DOHH2 (cell line): Measurements from ENCODE around the gene LRRC71.

ENCODE experiments used
- H3F3A ChIP-seq: fragments of 200-600 bp; sonication (generic), shearing (Covaris generic); 2 replicates; pipeline ENCODE4 v1.6.0; 2016; ENCODE audit warnings: antibody characterized with exemption, mild to moderate bottlenecking; ENCODE audit not compliant: control insufficient read depth, insufficient read depth
- H3K27ac ChIP-seq: fragments of 200-600 bp; sonication (generic); 2 replicates; pipeline ENCODE4 v1.5.1; 2014; ENCODE audit warnings: low read depth, mild to moderate bottlenecking, low read length, moderate library complexity
- H3K27me3 ChIP-seq: fragments of 200-600 bp; sonication (generic); 2 replicates; pipeline ENCODE4 v1.6.1; 2014; ENCODE audit warnings: mild to moderate bottlenecking, low read length, mixed read lengths; ENCODE audit not compliant: control insufficient read depth
- H3K36me3 ChIP-seq: fragments of 200-600 bp; sonication (generic); 2 replicates; pipeline ENCODE4 v1.6.1; 2014; ENCODE audit warnings: mild to moderate bottlenecking, low read length, moderate library complexity, mixed read lengths; ENCODE audit not compliant: control insufficient read depth
- H3K4me1 ChIP-seq: fragments of 200-600 bp; sonication (generic); 2 replicates; pipeline ENCODE4 v1.6.1; 2014; ENCODE audit warnings: mild to moderate bottlenecking, low read length, mixed read lengths; ENCODE audit not compliant: control insufficient read depth
- H3K4me2 ChIP-seq: fragments of 200-600 bp; sonication (generic); 2 replicates; pipeline ENCODE4 v1.6.0; 2014; ENCODE audit warnings: mild to moderate bottlenecking, low read length, moderate library complexity
- H3K4me3 ChIP-seq: fragments of 200-600 bp; sonication (generic); 2 replicates; pipeline ENCODE4 v1.5.1; 2014; ENCODE audit warnings: mild to moderate bottlenecking, low read length, mixed read lengths
- H3K79me2 ChIP-seq: fragments of 200-600 bp; sonication (generic); 2 replicates; pipeline ENCODE4 v1.6.1; 2014; ENCODE audit warnings: mild to moderate bottlenecking, low read length, mixed read lengths; ENCODE audit not compliant: control insufficient read depth
- H3K9me2 ChIP-seq: fragments of 200-600 bp; sonication (generic); replicated peaks from 2 replicates; pipeline ENCODE4 v1.6.1; 2014; ENCODE audit warnings: mild to moderate bottlenecking, low read length, mixed read lengths; ENCODE audit not compliant: control insufficient read depth
- H3K9me3 ChIP-seq: fragments of 200-600 bp; sonication (generic); 2 replicates; pipeline ENCODE4 v1.6.1; 2014; ENCODE audit warnings: antibody characterized with exemption, low read length, mixed read lengths; ENCODE audit not compliant: control insufficient read depth, insufficient read depth
- H4K20me1 ChIP-seq: fragments of 200-600 bp; sonication (generic); 2 replicates; pipeline ENCODE4 v1.6.0; 2014; ENCODE audit warnings: low read depth, mild to moderate bottlenecking, antibody characterized with exemption, low read length, moderate library complexity; ENCODE audit not compliant: control insufficient read depth, insufficient read depth
- CTCF ChIP-seq: fragments of 200-600 bp; sonication (generic); IDR thresholded peaks from one replicate; pipeline ENCODE4 v1.5.1; 2014; ENCODE audit warnings: antibody characterized with exemption, mild to moderate bottlenecking, low read depth, low read length; ENCODE audit not compliant: poor library complexity, severe bottlenecking
- EZH2phosphoT487 ChIP-seq: fragments of 200-600 bp; sonication (generic); IDR thresholded peaks from 2 replicates; pipeline ENCODE4 v1.6.1; 2017; ENCODE audit warnings: borderline replicate concordance, mild to moderate bottlenecking, antibody characterized with exemption, low read length, moderate library complexity, mixed read lengths

LRRC71 gene

GRCh38 chr1:156943756-156944155 is 23.3 kb downstream of the LRRC71 start:
- no peaks in the 10 kb centered on the region for H3K27me3 ChIP-seq
- no peak for TF ChIP-seq CTCF
- TF ChIP-seq EZH2phosphoT487: no peak

GRCh38 chr1:156944268-156944667 is 23.8 kb downstream of the LRRC71 start:
- no peaks in the 10 kb centered on the region for H3K9me2 ChIP-seq
- H3K4me2 ChIP-seq: no peak overlapping the region
- H3K27ac ChIP-seq: no peak overlapping the region
- H3F3A ChIP-seq: no peaks in the 10 kb centered on the region
- no peak for TF ChIP-seq EZH2phosphoT487
- TF ChIP-seq CTCF: no peak
- no peaks in the 10 kb centered on the region for H3K79me2 ChIP-seq
- H3K9me3 ChIP-seq: no peaks in the 10 kb centered on the region
- H3K4me3 ChIP-seq: no peak overlapping the region
- H3K27me3 ChIP-seq: no peaks in the 10 kb centered on the region
- no peaks in the 10 kb centered on the region; the same call in 1 of the 2 replicates for H3K36me3 ChIP-seq
- H4K20me1 ChIP-seq: no peaks in the 10 kb centered on the region
- no peaks in the 10 kb centered on the region for H3K4me1 ChIP-seq

More at GRCh38 chr1:156943756-156944155, 23.3 kb downstream of the LRRC71 start:
- H3K9me3 ChIP-seq: no peaks in the 10 kb centered on the region
- no peaks in the 10 kb centered on the region for H3K9me2 ChIP-seq
- no peaks in the 10 kb centered on the region; the same call in 1 of the 2 replicates for H3K36me3 ChIP-seq
- H4K20me1 ChIP-seq: no peaks in the 10 kb centered on the region
- H3K4me3 ChIP-seq: no peak overlapping the region
- no peaks in the 10 kb centered on the region for H3K79me2 ChIP-seq
- H3K27ac ChIP-seq: no peak overlapping the region
- no peaks in the 10 kb centered on the region for H3F3A ChIP-seq
- H3K4me2 ChIP-seq: no peak overlapping the region
- no peaks in the 10 kb centered on the region for H3K4me1 ChIP-seq

GRCh38 chr1:156944848-156945247 is 24.4 kb downstream of the LRRC71 start:
- Histone ChIP-seq H3K4me2 (no peak overlapping the region), H3K4me1 (no peaks in the 10 kb centered on the region), H3K4me3 (no peak overlapping the region), H3F3A (no peaks in the 10 kb centered on the region), H3K27me3 (no peaks in the 10 kb centered on the region), H3K36me3 (no peaks in the 10 kb centered on the region; the same call in 1 of the 2 replicates), H3K9me2 (no peaks in the 10 kb centered on the region), H3K27ac (no peak overlapping the region), H3K79me2 (no peaks in the 10 kb centered on the region), H4K20me1 (no peaks in the 10 kb centered on the region), H3K9me3 (no peaks in the 10 kb centered on the region)
- TF ChIP-seq CTCF (no peak), EZH2phosphoT487 (no peak)
